CD4-positive, alpha-beta T cell treated with Interleukin-6 at 100 ng/mL for 8 hours (primary cell): ENCODE measurements around the gene FMO1.
"Not testable (repeated sequence)": the region's sequence is repeated elsewhere in the genome, so short reads cannot be mapped to it uniquely, and the experiment has no call there.

Experiments
- DNase-seq: peaks from one replicate; pipeline ENCODE4 v3.0.0-alpha.2; 2020; ENCODE audit warnings: mixed read lengths, low spot score

Gene FMO1

DNA sequence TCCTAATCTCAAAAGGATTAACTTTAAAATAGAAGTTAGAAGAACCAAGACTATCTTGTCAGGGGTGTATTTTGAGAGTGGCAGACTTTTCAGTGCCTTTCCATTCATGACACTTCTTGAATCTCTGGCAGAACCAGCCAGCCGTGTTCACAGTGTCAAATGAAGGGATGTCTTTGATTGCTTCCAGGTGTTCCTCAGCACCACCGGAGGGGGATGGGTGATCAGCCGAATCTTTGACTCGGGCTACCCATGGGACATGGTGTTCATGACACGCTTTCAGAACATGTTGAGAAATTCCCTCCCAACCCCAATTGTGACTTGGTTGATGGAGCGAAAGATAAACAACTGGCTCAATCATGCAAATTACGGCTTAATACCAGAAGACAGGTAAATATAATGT is 32.3 kb downstream of the FMO1 start:
- no peak for DNase-seq

DNA sequence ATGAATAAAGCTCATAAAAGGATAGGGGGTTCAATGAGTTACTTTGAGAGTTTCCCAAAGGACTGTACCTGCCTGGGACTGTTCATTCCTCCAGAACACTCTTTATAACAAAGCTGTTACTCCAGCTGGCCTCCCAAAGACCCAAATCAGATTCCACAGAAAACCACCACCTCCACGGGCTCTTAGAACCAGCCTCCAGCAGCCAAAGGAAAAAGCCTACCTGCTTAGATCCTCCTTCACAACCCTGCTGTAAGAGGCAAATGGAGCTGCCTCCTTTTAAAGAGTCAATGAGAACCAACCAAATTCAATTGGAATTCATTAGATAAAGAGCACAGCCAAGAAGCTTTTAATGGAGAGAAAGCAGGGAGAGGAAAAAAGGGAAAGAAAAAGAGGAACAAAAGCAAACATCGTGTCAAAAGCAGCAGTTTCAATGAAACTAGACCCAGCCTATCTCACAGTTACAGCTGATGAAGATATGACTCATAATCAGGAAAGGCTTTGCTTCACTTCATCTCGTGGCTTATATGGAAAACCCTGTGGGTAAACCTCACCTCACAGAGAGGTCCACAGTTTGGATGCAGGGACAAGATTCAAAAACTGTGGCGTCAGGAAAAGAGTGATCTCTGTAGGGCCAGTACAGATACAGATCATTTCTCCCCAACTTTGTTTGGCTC is 37.9 kb downstream of the FMO1 start:
- no peak for DNase-seq

DNA sequence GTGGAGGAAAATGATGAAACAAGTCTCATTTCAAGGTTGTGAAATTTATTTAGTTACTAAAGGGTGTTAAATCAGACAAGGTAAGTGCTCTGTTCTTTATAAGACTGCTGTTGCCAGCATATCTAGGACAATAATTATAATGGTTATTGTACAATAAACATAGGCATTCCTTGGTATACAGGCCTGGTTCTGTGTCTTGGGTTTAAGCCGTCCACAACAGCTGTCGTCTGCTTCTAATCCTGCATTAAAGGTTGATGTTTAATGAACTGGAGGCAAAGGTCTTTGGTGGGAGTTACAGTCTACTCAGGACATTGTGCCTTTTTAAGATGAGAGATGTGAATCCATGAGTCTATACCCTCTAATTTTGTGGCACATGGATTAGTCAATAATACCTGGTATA is 42.3 kb downstream of the FMO1 start:
- DNase-seq: no peak

DNA sequence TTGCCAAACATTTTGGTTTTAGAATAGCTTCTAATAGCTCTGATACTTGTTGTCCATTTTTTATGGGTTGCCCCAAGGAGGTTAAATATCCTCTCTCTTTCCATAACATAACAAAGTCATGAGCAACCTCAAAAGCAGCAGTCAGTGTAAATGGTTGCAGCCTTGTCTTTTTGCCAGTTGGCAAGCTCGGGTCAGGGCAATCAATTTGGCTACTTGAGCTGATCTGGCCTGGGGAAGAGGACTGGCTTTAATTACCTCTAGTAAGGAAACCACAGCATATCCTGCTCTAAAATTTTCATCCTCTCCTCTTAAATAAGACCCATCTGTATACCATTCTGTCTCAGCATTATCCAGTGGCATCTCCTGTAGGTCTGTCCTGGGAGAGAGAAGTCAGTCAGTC is 44.5 kb downstream of the FMO1 start:
- no peak for DNase-seq

DNA sequence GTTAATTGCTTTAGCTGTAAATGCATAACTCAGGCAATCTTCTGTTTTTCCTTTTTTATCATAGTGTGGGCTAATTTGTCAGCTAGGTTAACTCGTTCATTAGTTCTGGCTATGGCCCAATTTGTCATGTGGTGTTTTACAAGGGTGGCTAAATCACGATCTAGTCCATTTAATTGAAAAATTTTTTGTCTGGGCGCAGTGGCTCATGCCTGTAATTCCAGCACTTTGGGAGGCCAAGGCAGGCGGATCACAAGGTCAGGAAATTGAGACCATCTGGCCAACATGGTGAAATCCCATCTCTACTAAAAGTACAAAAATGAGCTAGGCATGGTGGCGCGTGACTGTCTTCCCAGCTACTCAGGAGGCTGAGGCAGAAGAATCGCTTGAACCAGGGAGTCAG is 47.1 kb downstream of the FMO1 start:
- not testable (repeated sequence) for DNase-seq

DNA sequence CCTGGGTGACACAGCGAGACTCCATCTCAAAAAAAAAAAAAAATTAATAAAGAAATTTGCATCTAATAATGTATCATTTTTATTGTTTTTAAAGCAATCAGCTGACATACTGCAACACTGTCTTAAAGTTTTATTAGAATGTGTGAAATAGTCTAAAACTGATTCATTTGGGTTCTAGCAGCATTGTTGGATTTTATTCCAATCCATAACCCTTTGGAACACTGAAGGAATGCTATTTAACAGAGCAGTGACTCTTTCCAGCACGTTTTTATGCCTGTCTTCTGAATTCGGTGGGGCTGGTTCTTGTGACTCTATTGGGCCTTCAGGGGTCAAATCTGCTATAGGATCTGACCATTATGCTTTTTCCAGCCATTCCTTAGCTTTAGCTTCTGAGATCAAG is 47.5 kb downstream of the FMO1 start:
- DNase-seq: no peak

DNA sequence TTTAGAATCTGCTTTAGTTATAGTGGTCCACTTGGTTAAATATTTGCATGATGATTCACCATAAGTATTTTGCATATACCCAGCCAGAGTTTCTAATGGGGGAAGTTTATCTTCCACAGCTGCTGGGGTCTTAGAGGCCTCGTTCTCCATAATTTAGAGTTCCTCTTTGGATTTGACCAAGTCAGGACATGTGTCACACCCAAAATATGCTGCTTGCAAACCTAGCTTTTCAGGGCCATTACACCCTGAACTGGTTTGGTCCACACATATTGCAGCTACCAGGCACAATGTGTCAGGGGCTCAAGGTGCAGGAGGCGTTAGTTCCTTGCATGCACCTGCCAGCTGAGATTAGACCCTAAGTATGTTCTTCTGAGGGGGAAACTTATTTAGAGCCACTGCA is 48.6 kb downstream of the FMO1 start:
- no peak for DNase-seq

DNA sequence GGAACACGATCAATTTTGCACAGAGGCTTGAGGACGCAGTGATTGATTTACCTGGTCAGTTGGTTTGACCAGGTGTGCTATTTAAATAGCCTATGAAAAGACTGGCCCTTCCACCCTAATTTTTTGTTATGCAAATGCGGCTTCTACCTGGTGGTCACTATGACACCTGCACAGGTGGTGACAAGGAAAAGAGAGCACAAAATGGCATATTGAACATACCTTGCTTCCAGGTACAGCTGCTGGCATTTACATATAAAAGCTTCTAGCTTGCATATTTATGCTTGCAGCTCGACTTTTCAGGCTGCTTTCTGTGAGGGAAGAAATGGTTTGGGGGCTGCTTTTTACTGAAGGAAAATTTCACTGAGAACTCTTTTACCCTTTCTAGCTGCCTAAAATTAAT is 50.4 kb downstream of the FMO1 start:
- DNase-seq: no peak

DNA sequence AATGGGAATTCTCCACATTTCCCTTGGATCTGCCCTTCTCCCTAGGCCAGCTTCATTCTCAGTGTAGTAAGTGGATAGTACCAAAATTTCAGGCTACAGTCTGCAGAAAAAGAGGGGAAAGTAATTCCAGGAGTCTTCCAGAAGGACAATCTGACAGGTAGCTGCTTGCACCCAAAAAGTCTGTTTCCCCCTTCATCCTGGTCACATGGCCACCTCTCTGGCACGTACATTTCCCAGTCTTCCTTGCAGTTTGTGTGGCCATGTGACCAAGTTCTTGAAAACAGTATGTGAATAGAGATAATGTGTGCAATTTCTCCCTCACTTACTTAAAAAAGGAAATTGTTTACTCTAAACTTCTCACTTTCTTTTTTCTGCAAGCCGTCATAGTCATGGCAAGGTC is 51.0 kb downstream of the FMO1 start:
- DNase-seq: no peak

DNA sequence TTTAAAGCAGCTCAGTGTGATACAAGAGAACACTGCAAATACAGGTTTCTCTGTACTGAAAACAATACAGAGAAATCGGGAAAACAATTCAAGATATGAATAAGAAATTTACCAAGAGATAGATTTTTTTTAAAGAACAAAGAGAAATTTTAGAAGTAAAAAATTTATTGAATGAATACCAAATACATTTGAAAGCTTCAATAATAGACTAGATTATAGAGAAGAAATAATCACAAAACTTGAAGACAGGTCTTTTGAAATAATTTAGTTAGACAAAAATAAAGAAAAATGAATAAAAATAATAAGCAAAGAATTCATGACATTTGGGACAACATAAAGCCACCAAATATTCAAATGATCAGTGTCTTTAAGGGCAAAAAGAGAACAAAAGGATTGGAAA is 52.1 kb downstream of the FMO1 start:
- no peak for DNase-seq

DNA sequence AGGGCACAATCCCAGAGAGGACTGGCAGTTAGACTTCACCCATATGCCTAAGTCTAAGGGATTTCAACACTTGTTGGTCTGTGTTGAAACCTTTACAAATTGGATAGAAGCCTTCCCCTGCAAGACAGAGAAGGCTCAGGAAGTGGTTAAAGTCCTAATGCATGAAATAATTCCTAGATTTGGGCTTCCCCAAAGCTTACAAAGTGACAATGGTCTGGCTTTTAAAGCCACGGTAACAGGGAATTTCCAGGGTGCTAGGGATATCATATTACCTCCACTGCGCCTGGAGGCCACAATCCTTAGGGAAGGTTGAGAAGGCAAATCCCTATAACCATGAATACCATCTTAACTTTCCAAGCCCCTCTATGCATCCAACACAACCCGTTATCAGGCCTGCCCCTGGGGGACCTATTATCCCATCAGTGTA is 62.4 kb downstream of the FMO1 start:
- no peak for DNase-seq

DNA sequence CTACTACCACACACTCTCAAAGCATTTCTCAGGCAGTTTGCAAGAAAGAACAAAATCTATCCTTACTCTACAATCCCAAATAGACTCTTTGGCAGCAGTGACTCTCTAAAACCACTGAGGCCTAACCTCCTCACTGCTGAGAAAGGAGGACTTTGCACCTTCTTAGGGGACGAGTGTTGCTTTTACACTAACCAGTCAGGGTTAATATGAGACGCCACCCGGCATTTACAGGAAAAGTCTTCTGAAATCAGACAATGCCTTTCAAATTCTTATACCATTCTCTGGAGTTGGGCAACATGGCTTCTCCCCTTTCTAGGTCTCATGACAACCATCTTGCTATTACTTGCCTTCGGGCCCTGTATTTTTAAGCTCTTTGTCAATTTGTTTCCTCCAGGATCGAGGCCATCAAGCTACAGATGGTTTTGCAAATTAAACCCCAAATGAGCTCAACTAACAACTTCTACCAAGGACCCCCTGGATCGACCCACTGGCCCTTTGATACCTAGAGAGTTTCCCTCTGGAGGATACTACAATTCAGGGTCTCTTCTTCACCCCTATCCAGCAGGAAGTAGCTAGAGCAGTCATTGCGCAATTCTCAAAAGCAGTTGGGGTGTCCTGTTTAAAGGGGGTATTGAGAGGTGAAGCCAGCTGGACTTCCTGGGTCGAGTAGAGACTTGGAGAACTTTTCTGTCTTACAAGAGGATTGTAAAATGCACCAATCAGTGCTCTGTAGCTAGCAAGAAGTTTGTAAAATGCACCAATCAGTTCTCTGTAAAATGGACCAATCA is 63.7 kb downstream of the FMO1 start:
- no peak for DNase-seq

DNA sequence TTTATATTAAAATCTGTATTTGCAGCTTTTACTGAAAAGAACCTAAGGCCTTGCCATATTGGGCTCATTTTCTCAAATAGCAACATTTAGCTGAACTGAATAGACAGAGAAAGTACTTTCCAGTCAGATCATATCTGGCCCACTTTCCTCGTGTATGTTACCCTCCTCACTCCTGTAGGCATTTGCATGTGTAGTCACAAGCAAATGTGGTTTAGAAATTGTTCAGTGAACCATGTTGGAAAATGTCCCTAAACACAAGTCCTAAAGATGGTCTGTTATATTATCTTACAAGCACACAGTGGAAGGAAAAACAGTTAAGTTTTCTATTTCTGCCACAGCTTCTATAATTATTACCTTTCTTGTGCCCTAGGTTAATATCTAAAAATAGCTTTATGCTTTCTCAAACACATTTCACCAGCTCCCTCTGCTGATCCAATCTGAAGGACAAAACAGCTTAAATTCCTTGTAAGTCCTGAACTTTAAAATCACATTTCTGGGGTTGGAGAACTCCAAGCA is 65.1 kb downstream of the FMO1 start:
- no peak for DNase-seq

DNA sequence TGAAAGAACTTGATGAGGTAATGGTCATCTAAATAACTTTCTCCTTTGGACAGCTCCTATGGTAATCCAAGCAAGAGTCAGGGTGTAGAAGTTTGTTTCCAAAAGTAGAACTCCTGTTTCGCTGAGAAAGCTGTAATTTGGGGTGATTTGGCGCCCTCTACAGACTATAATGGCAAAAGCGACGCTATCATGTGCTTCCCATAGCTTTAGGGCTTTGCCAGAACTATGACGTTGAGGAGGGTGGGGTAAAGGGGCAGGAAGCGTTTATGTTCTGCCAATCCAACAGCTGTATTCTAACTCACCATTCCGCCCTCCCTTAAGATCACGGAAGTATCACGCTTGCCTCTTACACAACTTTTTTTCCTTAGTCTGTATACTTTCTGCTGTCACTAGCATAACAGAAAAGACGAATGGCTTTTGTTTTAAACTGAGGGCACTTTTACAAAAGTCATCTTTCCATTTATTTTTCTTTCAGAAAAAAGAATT is 65.6 kb downstream of the FMO1 start, which contains the start of gene FMO4:
Gene FMO4 (plus strand): TSS at position 349 of the 486 bp plus-strand sequence. CDS start 5,643 bp downstream, outside the sequence.
- peak; percentile 93 for DNase-seq

DNA sequence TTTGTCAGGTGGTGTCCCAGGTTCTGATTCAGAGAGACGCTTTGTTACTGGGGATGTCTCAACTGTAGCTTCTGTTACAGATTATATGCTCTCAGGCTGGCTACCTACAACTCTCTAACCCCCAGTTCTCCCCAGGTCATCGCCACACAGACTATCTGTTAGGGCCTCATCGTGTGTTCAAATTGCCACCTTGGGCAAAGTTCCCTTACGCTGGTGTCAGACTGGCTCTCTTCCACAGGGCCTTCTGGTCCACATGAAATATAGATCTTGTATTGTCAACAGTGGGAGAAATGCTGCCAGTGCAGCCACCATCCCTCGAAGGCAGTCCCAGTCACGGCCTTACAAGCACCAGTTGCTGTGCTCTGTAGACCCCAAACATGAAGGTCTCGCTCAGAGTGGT is 81.0 kb downstream of the FMO1 start:
- no peak for DNase-seq

DNA sequence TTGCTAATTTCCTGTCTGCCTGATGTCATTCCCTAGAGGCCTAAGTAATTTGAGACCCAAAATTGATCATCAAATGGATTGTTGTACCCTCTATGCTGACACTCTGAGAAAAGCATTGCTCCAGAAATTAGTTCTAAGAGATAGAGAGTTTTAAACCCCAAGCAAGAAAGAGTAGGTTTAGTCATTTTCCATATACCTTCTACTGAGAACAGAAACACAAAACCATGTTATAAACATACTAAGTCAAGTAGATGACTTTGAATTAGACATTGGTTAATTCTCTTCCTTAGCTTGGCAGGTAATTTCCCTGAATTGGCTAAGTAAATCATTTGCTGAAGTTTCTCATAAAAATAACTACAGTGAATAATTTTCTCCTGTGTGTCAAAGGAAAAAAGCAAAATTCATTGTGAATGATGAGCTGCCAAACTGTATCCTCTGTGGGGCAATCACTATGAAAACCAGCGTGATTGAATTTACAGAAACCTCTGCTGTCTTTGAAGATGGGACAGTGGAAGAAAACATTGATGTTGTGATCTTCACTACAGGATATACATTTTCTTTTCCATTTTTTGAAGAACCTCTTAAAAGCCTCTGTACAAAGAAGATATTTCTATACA is 85.8 kb downstream of the FMO1 start:
- DNase-seq: no peak
